K562 (cell line): Measurements from ENCODE around the gene KIAA2012. TPM values are rescaled to one million over a fixed set of nuclear protein-coding genes. Genes with fewer than 3 reads are reported as not detected.

ENCODE experiments used
- ATAC-seq: fragments of 200-7000 bp; cut with Tn5 transposase; 3 replicates; pipeline ENCODE4 v1.9.1; 2020; ENCODE audit warnings: moderate library complexity
- BruUV-seq: library from RNA; stranded (reverse); fragments of 400-500 nt; replicated peaks from 2 replicates; lab custom pipeline; 2021; lab: Mats Ljungman, UMichigan
- CTCF ChIA-PET: fragments of 300-600 bp; formaldehyde crosslinking; extraction: SDS; loops from one replicate; lab custom pipeline; 2021; ENCODE audit warnings: low intra/inter-chr PET ratio; lab: Yijun Ruan, JAX
- POLR2A ChIA-PET: fragments of 300-600, 350-650 bp; sonication (Branson Sonifier 250); formaldehyde crosslinking; extraction: SDS; loops from one replicate; lab custom pipeline; 2021; ENCODE audit warnings: antibody characterized with exemption, inconsistent platforms; lab: Yijun Ruan, JAX
- DNase-seq, 4 experiments: peaks; one replicate each; pipeline versions ENCODE4 v3.0.0 to v3.0.0-alpha.2; 2011 to 2018; ENCODE audit warnings: low spot score in 3 of 4, mixed read lengths in 3 of 4; ENCODE audit errors: extremely low read depth in 1 of 4
- FAIRE-seq: peaks from 2 replicates; lab custom pipeline; 2011; peaks lifted over from hg19 to GRCh38; lab: Jason Lieb, UNC
- H2AFZ ChIP-seq: 2 replicates; pipeline ENCODE4 v1.6.0; 2011; ENCODE audit warnings: low read depth, low read length, control low read depth, inconsistent platforms
- H3K27ac ChIP-seq: fragments of 200-600 bp; 3 replicates; pipeline ENCODE4 v1.8.0; 2011; ENCODE audit warnings: low read depth, mild to moderate bottlenecking, control low read depth, inconsistent platforms, low read length, moderate library complexity, mixed read lengths; ENCODE audit errors: extremely low read depth
- H3K27me3 ChIP-seq, 2 experiments: fragments of 300-600 bp in 1 of 2; 2 replicates in 1 of 2; 3 replicates in 1 of 2; pipeline versions ENCODE4 v1.6.0 to v1.8.0; 2011; ENCODE audit warnings: inconsistent platforms in 2 of 2, low read length in 2 of 2, mild to moderate bottlenecking in 1 of 2, mixed read lengths in 1 of 2, moderate library complexity in 1 of 2; ENCODE audit not compliant: control insufficient read depth in 2 of 2, insufficient read depth in 2 of 2
- H3K36me3 ChIP-seq: fragments of 300-600 bp; 3 replicates; pipeline ENCODE4 v1.8.0; 2011; ENCODE audit warnings: mild to moderate bottlenecking, low read length, inconsistent platforms; ENCODE audit not compliant: control insufficient read depth, insufficient read depth
- H3K4me1 ChIP-seq, 2 experiments: fragments of 200-600 bp in 1 of 2; replicated peaks in 1 of 2; 2 replicates in 1 of 2; 3 replicates in 1 of 2; pipeline versions ENCODE4 v1.5.1 to v1.8.0; 2011; ENCODE audit warnings: inconsistent platforms in 2 of 2, low read length in 2 of 2, mild to moderate bottlenecking in 1 of 2, mixed read lengths in 1 of 2, moderate library complexity in 1 of 2; ENCODE audit not compliant: control insufficient read depth in 2 of 2, insufficient read depth in 2 of 2
- H3K4me2 ChIP-seq: 2 replicates; pipeline ENCODE4 v1.6.1; 2011; ENCODE audit warnings: low read length, control low read depth, inconsistent platforms, mixed read lengths; ENCODE audit not compliant: insufficient read depth
- H3K4me3 ChIP-seq: fragments of 200-600 bp; sonication (generic), shearing (Covaris generic); 2 replicates; pipeline ENCODE4 v1.5.1; 2016; ENCODE audit warnings: control low read depth, inconsistent platforms
- H3K79me2 ChIP-seq: fragments of 200-600 bp; 3 replicates; pipeline ENCODE4 v1.8.0; 2011; ENCODE audit warnings: low read length, inconsistent platforms; ENCODE audit not compliant: control insufficient read depth, insufficient read depth
- H3K9ac ChIP-seq, 2 experiments: 2 replicates each; pipeline versions ENCODE4 v1.6.0 to v1.6.1; 2011; ENCODE audit warnings: low read depth in 2 of 2, low read length in 2 of 2, control low read depth in 1 of 2, inconsistent platforms in 1 of 2, mild to moderate bottlenecking in 1 of 2, mixed read lengths in 1 of 2; ENCODE audit not compliant: insufficient read depth in 1 of 2
- H3K9me1 ChIP-seq: one replicate; pipeline ENCODE4 v1.6.0; 2011; ENCODE audit warnings: inconsistent platforms, mild to moderate bottlenecking, low read length, moderate library complexity; ENCODE audit not compliant: control insufficient read depth, insufficient read depth
- H3K9me3 ChIP-seq: replicated peaks from 2 replicates; pipeline ENCODE4 v1.5.1; 2011; ENCODE audit warnings: low read depth, low read length, inconsistent platforms; ENCODE audit not compliant: control insufficient read depth, insufficient read depth
- H4K20me1 ChIP-seq: replicated peaks from 2 replicates; pipeline ENCODE4 v1.6.1; 2011; ENCODE audit warnings: low read length, inconsistent platforms, mixed read lengths; ENCODE audit not compliant: control insufficient read depth, insufficient read depth
- AFF4 ChIP-seq: sonication (generic); formaldehyde crosslinking; IDR thresholded peaks from 2 replicates; pipeline ENCODE4 v1.8.0; 2023; ENCODE audit warnings: mild to moderate bottlenecking, missing genetic modification reagents
- BCOR ChIP-seq: fragments of 450-650 bp; IDR thresholded peaks from 2 replicates; pipeline ENCODE4 v1.6.1; 2016
- FOXM1 ChIP-seq, 2 experiments: fragments of 450-650 bp in 1 of 2; sonication (generic) in 1 of 2; formaldehyde crosslinking in 1 of 2; IDR thresholded peaks; 2 replicates each; pipeline versions ENCODE4 v1.6.1 to v1.9.0; 2017 to 2022; ENCODE audit warnings: low read depth in 2 of 2, mild to moderate bottlenecking in 2 of 2, missing genetic modification reagents in 1 of 2, moderate library complexity in 1 of 2
- HDAC6 ChIP-seq: IDR thresholded peaks from 2 replicates; pipeline ENCODE4 v1.6.1; 2012; ENCODE audit warnings: low read depth, mild to moderate bottlenecking, control low read depth, inconsistent platforms, low read length, moderate library complexity
- MXI1 ChIP-seq: IDR thresholded peaks from 2 replicates; pipeline ENCODE4 v1.6.1; 2011; ENCODE audit warnings: low read depth, mild to moderate bottlenecking, improper control_type of control experiment, low read length
- PRPF4 ChIP-seq: fragments of 200-400 bp; formaldehyde crosslinking; IDR thresholded peaks from one replicate; pipeline ENCODE4 v1.6.1; 2017; ENCODE audit warnings: low read length, low read depth, mild to moderate bottlenecking; ENCODE audit not compliant: insufficient read depth, poor library complexity, severe bottlenecking
- RFX1 ChIP-seq: fragments of 450-650 bp; IDR thresholded peaks from 2 replicates; pipeline ENCODE4 v1.6.1; 2016; ENCODE audit warnings: mild to moderate bottlenecking, moderate library complexity
- ZC3H4 ChIP-seq: sonication (generic); formaldehyde crosslinking; IDR thresholded peaks from 2 replicates; pipeline ENCODE4 v1.9.0; 2021; ENCODE audit warnings: missing genetic modification reagents, borderline replicate concordance
- ZKSCAN1 ChIP-seq: fragments of 150-350 bp; IDR thresholded peaks from 2 replicates; pipeline ENCODE4 v1.6.1; 2016; ENCODE audit warnings: low read depth, low read length
- ZNF398 ChIP-seq: fragments of 250-450 bp; sonication (Bioruptor Pico); IDR thresholded peaks from 2 replicates; pipeline ENCODE4 v1.8.0; 2021; ENCODE audit warnings: moderate library complexity, mild to moderate bottlenecking, inconsistent platforms
- WGBS: fragments of 100-300 bp; shearing (Covaris generic); methylation state at CpG from one replicate; pipeline ENCODE4 v1.1.6; 2016; ENCODE audit warnings: low coverage, mixed read lengths; ENCODE audit not compliant: insufficient coverage; ENCODE audit errors: missing lambda C conversion rate; 5-methylcytosine and 5-hydroxymethylcytosine counted together
- in situ Hi-C: fragments of 300-500 bp; cut with MboI; formaldehyde crosslinking; loops from 4 replicates; pipeline ENCODE4 v1.15.0; 2018; ENCODE audit warnings: inconsistent platforms, mixed read lengths
- intact Hi-C: fragments of 100-400 bp; cut with micrococcal nuclease; formaldehyde crosslinking; loops from 2 replicates; pipeline ENCODE4 v1.14.2; 2022
- polyA plus RNA-seq, 8 experiments: library from polyadenylated mRNA; depleted of rRNA in 4 of 8; stranded (reverse) in 5 of 8; unstranded in 3 of 8; fragments of >200 nt; fragmentation: Nextera tagmentation in 2 of 8; fragmentation: Illumina TruSeq in 1 of 8; extraction: Ambion mirVana in 2 of 8; extraction: Trizol in 1 of 8; gene quantifications; 2 replicates each; pipeline versions ENCODE4 v1.2.1 to v1.2.3, GENCODE V29; 2011 to 2014; ENCODE audit warnings: inconsistent platforms in 1 of 8, missing spikeins in 1 of 8
- total RNA-seq, 7 experiments: library from RNA; depleted of rRNA in 6 of 7; stranded (reverse); fragments of >200 nt in 6 of 7; fragmentation: Illumina TruSeq in 2 of 7; extraction: Trizol in 2 of 7; gene quantifications; 2 replicates each; pipeline versions ENCODE4 v1.2.1 to v1.2.3, GENCODE V29; 2011 to 2021; ENCODE audit warnings: low replicate concordance in 1 of 7

KIAA2012 gene
- total and polyA plus RNA-seq, 9 of the 15 experiments (the other 6 are each of a cell fraction or from before 2014, with no cell fraction given): not detected

- H3K36me3 ChIP-seq: no peaks in the 10 kb centered on the region
- H3K27ac ChIP-seq: no peak overlapping the region
- TF ChIP-seq BCOR: no peak
- TF ChIP-seq FOXM1 (IDR thresholded peaks at IDR 0.05; ENCODE audit: low read depth): no peak
- no peak for TF ChIP-seq FOXM1 (CRISPR knock-in tag; IDR thresholded peaks at IDR 0.05; ENCODE audit: low read depth)
- H3K79me2 ChIP-seq: no peaks in the 10 kb centered on the region
- H3K9me1 ChIP-seq: no peaks in the 10 kb centered on the region
- no peak overlapping the region for H3K4me3 ChIP-seq
- DNase-seq (no peak), FAIRE-seq (no peak), ATAC-seq (no peak)
- H3K4me2 ChIP-seq: no peak overlapping the region
- H2AFZ ChIP-seq: no peak overlapping the region
- POLR2A ChIA-PET: no interaction called here
- no TSS peak for BruUV-seq
- in situ Hi-C loops (no loop called here), intact Hi-C loops (no loop called here)
- WGBS: 21% methylated on average over 3 of the region's 7 CpGs
- CTCF ChIA-PET: no interaction called here
- peaks cover 0 to 18% of the 10 kb centered on the region in 2 experiments; a peak in 4 of 5 replicates for H3K27me3 ChIP-seq
- no peaks in the 10 kb centered on the region; a peak in 1 of 5 replicates for H3K4me1 ChIP-seq
- no peak overlapping the region for H3K9ac ChIP-seq
- no peaks in the 10 kb centered on the region for H3K9me3 ChIP-seq
- H4K20me1 ChIP-seq: no peaks in the 10 kb centered on the region
Measured at GRCh38 chr2:202193881-202194353, 120.9 kb downstream of the KIAA2012 start.

GRCh38 chr2:202194418-202194817, 121.4 kb downstream of the KIAA2012 start:
- CTCF ChIA-PET: no interaction called here
- TF ChIP-seq ZC3H4 (CRISPR knock-in tag) (no peak), MXI1 (no peak), ZKSCAN1 (no peak), ZNF398 (CRISPR knock-in tag) (no peak), HDAC6 (no peak), PRPF4 (no peak), RFX1 (no peak), AFF4 (CRISPR knock-in tag) (no peak)

More at GRCh38 chr2:202194418-202194817, 121.4 kb downstream of the KIAA2012 start:
- H3K9ac ChIP-seq: no peak overlapping the region
- no peaks in the 10 kb centered on the region for H3K36me3 ChIP-seq
- no TSS peak for BruUV-seq
- no peak for DNase-seq
- no peak overlapping the region for H2AFZ ChIP-seq
- no peaks in the 10 kb centered on the region for H3K9me3 ChIP-seq
- H3K27me3 ChIP-seq: peaks cover 0 to 13% of the 10 kb centered on the region in 2 experiments; a peak in 4 of 5 replicates
- intact Hi-C loops (no loop called here), in situ Hi-C loops (no loop called here)
- no peak for FAIRE-seq
- no peak for ATAC-seq
- no peak overlapping the region for H3K27ac ChIP-seq
- no peaks in the 10 kb centered on the region for H3K9me1 ChIP-seq
- no peaks in the 10 kb centered on the region for H3K79me2 ChIP-seq
- 59% methylated on average over 3 of the region's 3 CpGs for WGBS
- POLR2A ChIA-PET: no interaction called here
- H4K20me1 ChIP-seq: no peaks in the 10 kb centered on the region
- H3K4me2 ChIP-seq: no peak overlapping the region
- H3K4me3 ChIP-seq: no peak overlapping the region
- no peaks in the 10 kb centered on the region; a peak in 1 of 5 replicates for H3K4me1 ChIP-seq
